K562 (cell line): Measurements from ENCODE around the gene TMCO4. TPM values are rescaled to one million over a fixed set of nuclear protein-coding genes. Genes with fewer than 3 reads are reported as not detected.

Experiments
- CHD7 ChIP-seq: fragments of 200-600 bp; sonication (generic); IDR thresholded peaks from one replicate; pipeline ENCODE4 v1.6.1; 2012; ENCODE audit warnings: mild to moderate bottlenecking, low read depth, low read length, inconsistent platforms
- EZH2 ChIP-seq: IDR thresholded peaks from 2 replicates; pipeline ENCODE4 v1.6.1; 2012; ENCODE audit warnings: low read depth, mild to moderate bottlenecking, inconsistent platforms, low read length, borderline replicate concordance
- GTF2E2 ChIP-seq: fragments of 200-800 bp; sonication (Bioruptor generic); IDR thresholded peaks from 2 replicates; pipeline ENCODE4 v1.6.1; 2016; ENCODE audit warnings: missing genetic modification characterization, missing compliant biosample characterization
- LEF1 ChIP-seq: fragments of 450-650 bp; IDR thresholded peaks from 2 replicates; pipeline ENCODE4 v1.6.1; 2016; ENCODE audit warnings: mild to moderate bottlenecking
- NFRKB ChIP-seq: fragments of 450-650 bp; IDR thresholded peaks from 2 replicates; pipeline ENCODE4 v1.6.1; 2016; ENCODE audit warnings: low read depth
- NFYB ChIP-seq: IDR thresholded peaks from 2 replicates; pipeline ENCODE4 v1.6.1; 2011; ENCODE audit warnings: mild to moderate bottlenecking, moderate library complexity; ENCODE audit not compliant: insufficient read length; ENCODE audit errors: extremely low read depth
- PML ChIP-seq: IDR thresholded peaks from 2 replicates; pipeline ENCODE4 v1.6.1; 2012; ENCODE audit warnings: low read length, inconsistent platforms
- STAT6 ChIP-seq: sonication (generic); formaldehyde crosslinking; IDR thresholded peaks from 2 replicates; pipeline ENCODE4 v1.8.1; 2023; ENCODE audit warnings: mild to moderate bottlenecking, missing genetic modification reagents
- ZBTB5 ChIP-seq: fragments of 450-650 bp; IDR thresholded peaks from 2 replicates; pipeline ENCODE4 v1.6.1; 2017; ENCODE audit warnings: antibody characterized with exemption
- ZNF212 ChIP-seq: fragments of 450-650 bp; formaldehyde crosslinking; IDR thresholded peaks from 2 replicates; pipeline ENCODE4 v1.4.0; 2020; ENCODE audit warnings: mild to moderate bottlenecking
- ZNF780A ChIP-seq: fragments of 250-450 bp; sonication (Bioruptor Pico); IDR thresholded peaks from 2 replicates; pipeline ENCODE4 v1.5.0; 2021; ENCODE audit warnings: mild to moderate bottlenecking
- polyA plus RNA-seq, 8 experiments: library from polyadenylated mRNA; depleted of rRNA in 4 of 8; stranded (reverse) in 5 of 8; unstranded in 3 of 8; fragments of >200 nt; fragmentation: Nextera tagmentation in 2 of 8; fragmentation: Illumina TruSeq in 1 of 8; extraction: Ambion mirVana in 2 of 8; extraction: Trizol in 1 of 8; gene quantifications; 2 replicates each; pipeline versions ENCODE4 v1.2.1 to v1.2.3, GENCODE V29; 2011 to 2014; ENCODE audit warnings: inconsistent platforms in 1 of 8, missing spikeins in 1 of 8
- total RNA-seq, 7 experiments: library from RNA; depleted of rRNA in 6 of 7; stranded (reverse); fragments of >200 nt in 6 of 7; fragmentation: Illumina TruSeq in 2 of 7; extraction: Trizol in 2 of 7; gene quantifications; 2 replicates each; pipeline versions ENCODE4 v1.2.1 to v1.2.3, GENCODE V29; 2011 to 2021; ENCODE audit warnings: low replicate concordance in 1 of 7

Gene TMCO4
- total and polyA plus RNA-seq, 9 of the 15 experiments (the other 6 are each of a cell fraction or from before 2014, with no cell fraction given): 0.06 to 2.1 (median 1.2) TPM

GRCh38 chr1:19800076-19800804 is 524 bp upstream of the TMCO4 start (continued):
- TF ChIP-seq ZBTB5 (no peak), ZNF212 (no peak), PML (no peak), EZH2 (no peak), STAT6 (no peak), ZNF780A (CRISPR knock-in tag) (no peak), NFYB (no peak), GTF2E2 (tag) (no peak), NFRKB (no peak), LEF1 (no peak), CHD7 (no peak)
